Osteoblast (primary cell): ENCODE results near the gene ZSCAN26. TPM values are rescaled to one million over a fixed set of nuclear protein-coding genes. Genes with fewer than 3 reads are reported as not detected.

ENCODE experiments used
- DNase-seq: peaks from one replicate; pipeline ENCODE4 v3.0.0; 2011; ENCODE audit warnings: low spot score, mixed read lengths; ENCODE audit not compliant: insufficient read length; ENCODE audit errors: missing footprints
- H2AFZ ChIP-seq: 2 replicates; pipeline ENCODE4 v1.6.0; 2011; ENCODE audit warnings: mild to moderate bottlenecking, low read length
- H3K27ac ChIP-seq: 2 replicates; pipeline ENCODE4 v1.5.1; 2011; ENCODE audit warnings: mild to moderate bottlenecking, low read depth, low read length, moderate library complexity
- H3K27me3 ChIP-seq: 2 replicates; pipeline ENCODE4 v1.6.0; 2012; ENCODE audit warnings: mild to moderate bottlenecking, control low read depth, inconsistent platforms, low read length, moderate library complexity; ENCODE audit not compliant: insufficient read depth
- H3K36me3 ChIP-seq: 2 replicates; pipeline ENCODE4 v1.5.1; 2011; ENCODE audit warnings: mild to moderate bottlenecking, low read length, control low read depth, moderate library complexity; ENCODE audit not compliant: insufficient read depth
- H3K4me1 ChIP-seq: 2 replicates; pipeline ENCODE4 v1.5.1; 2011; ENCODE audit warnings: mild to moderate bottlenecking, low read length, control low read depth, moderate library complexity; ENCODE audit not compliant: insufficient read depth
- H3K4me2 ChIP-seq: 2 replicates; pipeline ENCODE4 v1.6.0; 2011; ENCODE audit warnings: mild to moderate bottlenecking, low read length; ENCODE audit not compliant: insufficient read depth
- H3K4me3 ChIP-seq: fragments of 200-600 bp; sonication (generic); 3 replicates; pipeline ENCODE4 v1.5.1; 2012; ENCODE audit warnings: mild to moderate bottlenecking, low read length, inconsistent platforms; ENCODE audit not compliant: insufficient read depth
- H3K79me2 ChIP-seq: 2 replicates; pipeline ENCODE4 v1.6.0; 2012; ENCODE audit warnings: mild to moderate bottlenecking, low read length, control low read depth, inconsistent platforms; ENCODE audit not compliant: insufficient read depth
- H3K9me3 ChIP-seq: 2 replicates; pipeline ENCODE4 v1.5.1; 2011; ENCODE audit warnings: low read depth, low read length, control low read depth
- H4K20me1 ChIP-seq: 2 replicates; pipeline ENCODE4 v1.6.0; 2012; ENCODE audit warnings: mild to moderate bottlenecking, low read length, control low read depth; ENCODE audit not compliant: insufficient read depth
- CTCF ChIP-seq: IDR thresholded peaks from 2 replicates; pipeline ENCODE4 v1.5.1; 2011; ENCODE audit warnings: mild to moderate bottlenecking, low read depth, low read length, moderate library complexity; ENCODE audit errors: extremely low read depth
- total RNA-seq: library from RNA; depleted of rRNA; stranded (reverse); fragments of >200 nt; gene quantifications from 2 replicates; pipeline ENCODE4 v1.2.3, GENCODE V29; 2012

The ZSCAN26 gene
- total RNA-seq, 1 donor = 15.2 TPM

- H3K79me2 ChIP-seq = no peaks in the 10 kb centered on the region
- no peak overlapping the region for H3K4me2 ChIP-seq
- H3K9me3 ChIP-seq = no peaks in the 10 kb centered on the region
- no peaks in the 10 kb centered on the region for H3K27me3 ChIP-seq
- TF ChIP-seq CTCF = no peak
- H2AFZ ChIP-seq = no peak overlapping the region
- H3K36me3 ChIP-seq = peaks cover 18% of the 10 kb centered on the region
- DNase-seq = no peak
- no peak overlapping the region for H3K27ac ChIP-seq
- H3K4me3 ChIP-seq = no peak overlapping the region
- no peaks in the 10 kb centered on the region for H4K20me1 ChIP-seq
- no peaks in the 10 kb centered on the region for H3K4me1 ChIP-seq
Observed at GRCh38 chr6:28240471-28240870, 26.5 kb upstream of the ZSCAN26 start.

GRCh38 chr6:28243946-28244345, 23.0 kb upstream of the ZSCAN26 start:
- DNase-seq = no peak
- H2AFZ ChIP-seq = no peak overlapping the region
- TF ChIP-seq CTCF = no peak
- H3K36me3 ChIP-seq = peaks cover 30% of the 10 kb centered on the region
- no peaks in the 10 kb centered on the region for H4K20me1 ChIP-seq
- no peak overlapping the region for H3K4me3 ChIP-seq
- no peaks in the 10 kb centered on the region for H3K4me1 ChIP-seq
- H3K27ac ChIP-seq = no peak overlapping the region
- no peaks in the 10 kb centered on the region for H3K27me3 ChIP-seq
- H3K9me3 ChIP-seq = no peaks in the 10 kb centered on the region
- no peaks in the 10 kb centered on the region for H3K79me2 ChIP-seq
- no peak overlapping the region for H3K4me2 ChIP-seq

GRCh38 chr6:28245206-28245941, 21.6 kb upstream of the ZSCAN26 start:
- H3K9me3 ChIP-seq = no peaks in the 10 kb centered on the region
- no peaks in the 10 kb centered on the region for H3K27me3 ChIP-seq
- no peak for DNase-seq
- H3K27ac ChIP-seq = no peak overlapping the region
- no peak overlapping the region for H3K4me3 ChIP-seq
- peaks cover 30% of the 10 kb centered on the region for H3K36me3 ChIP-seq
- no peak for TF ChIP-seq CTCF
- H3K4me2 ChIP-seq = no peak overlapping the region
- H3K4me1 ChIP-seq = no peaks in the 10 kb centered on the region
- H2AFZ ChIP-seq = no peak overlapping the region
- H4K20me1 ChIP-seq = no peaks in the 10 kb centered on the region
- peaks cover 2% of the 10 kb centered on the region for H3K79me2 ChIP-seq

- no peak overlapping the region for H3K4me3 ChIP-seq
- no peaks in the 10 kb centered on the region for H3K27me3 ChIP-seq
- DNase-seq = no peak
- no peak overlapping the region for H2AFZ ChIP-seq
- H3K27ac ChIP-seq = no peak overlapping the region
- H4K20me1 ChIP-seq = no peaks in the 10 kb centered on the region
- peaks cover 28% of the 10 kb centered on the region for H3K36me3 ChIP-seq
- H3K79me2 ChIP-seq = peaks cover 15% of the 10 kb centered on the region
- H3K9me3 ChIP-seq = no peaks in the 10 kb centered on the region
- no peak overlapping the region for H3K4me2 ChIP-seq
- no peak for TF ChIP-seq CTCF
- peaks cover 13% of the 10 kb centered on the region for H3K4me1 ChIP-seq
Observed at GRCh38 chr6:28248916-28249315, 18.0 kb upstream of the ZSCAN26 start.
